Right hindlimb (tissue), 1 donor: ENCODE data around the gene SEPTIN12.
"Not testable (repeated sequence)": the region's sequence is repeated elsewhere in the genome, so short reads cannot be mapped to it uniquely, and the experiment has no call there.

Source experiments
- DNase-seq: peaks from one replicate; pipeline ENCODE4 v3.0.0-alpha.2; 2018

The SEPTIN12 gene

GRCh38 chr16:4802659-4803287 is 14.6 kb upstream of the SEPTIN12 start:
- peak; percentile 94 for DNase-seq

- DNase-seq = no peak
These were observed 14.0 kb upstream of the SEPTIN12 start, which contains the start of gene ROGDI for GRCh38 chr16:4801962-4802658. ROGDI (minus strand) TSS chr16:4802633; CDS start chr16:4802571, 62 bp downstream.

DNA sequence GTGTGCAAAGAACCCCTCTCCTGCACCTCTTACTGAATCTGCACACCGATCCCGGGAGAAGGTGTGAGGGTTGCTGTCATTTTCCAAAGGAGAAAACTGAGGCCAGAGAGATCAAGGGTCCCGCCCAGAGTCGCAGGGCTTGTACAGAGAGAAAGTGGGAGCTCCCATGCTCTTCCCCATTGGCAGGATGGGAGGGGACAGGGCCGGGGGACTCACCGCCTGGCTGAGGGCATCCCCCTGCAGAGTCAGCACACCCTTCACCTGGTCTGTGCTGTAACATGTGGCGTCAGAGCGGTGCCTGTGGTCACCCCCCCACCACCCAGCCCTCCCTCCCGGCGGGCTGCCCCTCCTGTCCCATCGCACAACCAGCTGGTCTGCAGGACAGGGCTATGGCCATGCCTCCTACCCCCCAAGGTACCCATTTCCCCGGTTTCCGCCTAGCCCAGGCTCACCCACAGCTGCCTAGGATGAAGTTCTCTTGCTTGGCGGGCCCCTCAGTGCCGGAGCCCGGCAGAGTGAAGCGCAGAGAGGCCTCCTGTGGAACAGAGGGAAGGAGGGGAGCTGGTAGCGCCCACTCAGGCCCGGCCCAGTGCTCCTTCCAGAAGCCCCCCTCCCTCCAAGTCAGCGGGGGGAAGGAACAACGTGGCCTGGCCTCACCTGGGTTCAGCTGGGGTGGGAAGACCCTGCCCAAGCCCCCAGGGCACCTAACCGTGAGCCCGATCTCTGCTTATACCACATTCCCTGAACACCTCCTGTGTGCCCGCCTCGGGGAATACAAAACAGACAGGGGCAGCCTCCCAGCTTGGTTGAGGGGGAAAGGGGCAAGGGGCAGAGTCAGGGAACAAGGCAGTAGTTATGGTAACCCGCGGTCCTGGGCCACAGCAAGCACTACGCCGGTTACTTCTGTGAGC is 13.2 kb upstream of the SEPTIN12 start:
- no peak for DNase-seq

DNA sequence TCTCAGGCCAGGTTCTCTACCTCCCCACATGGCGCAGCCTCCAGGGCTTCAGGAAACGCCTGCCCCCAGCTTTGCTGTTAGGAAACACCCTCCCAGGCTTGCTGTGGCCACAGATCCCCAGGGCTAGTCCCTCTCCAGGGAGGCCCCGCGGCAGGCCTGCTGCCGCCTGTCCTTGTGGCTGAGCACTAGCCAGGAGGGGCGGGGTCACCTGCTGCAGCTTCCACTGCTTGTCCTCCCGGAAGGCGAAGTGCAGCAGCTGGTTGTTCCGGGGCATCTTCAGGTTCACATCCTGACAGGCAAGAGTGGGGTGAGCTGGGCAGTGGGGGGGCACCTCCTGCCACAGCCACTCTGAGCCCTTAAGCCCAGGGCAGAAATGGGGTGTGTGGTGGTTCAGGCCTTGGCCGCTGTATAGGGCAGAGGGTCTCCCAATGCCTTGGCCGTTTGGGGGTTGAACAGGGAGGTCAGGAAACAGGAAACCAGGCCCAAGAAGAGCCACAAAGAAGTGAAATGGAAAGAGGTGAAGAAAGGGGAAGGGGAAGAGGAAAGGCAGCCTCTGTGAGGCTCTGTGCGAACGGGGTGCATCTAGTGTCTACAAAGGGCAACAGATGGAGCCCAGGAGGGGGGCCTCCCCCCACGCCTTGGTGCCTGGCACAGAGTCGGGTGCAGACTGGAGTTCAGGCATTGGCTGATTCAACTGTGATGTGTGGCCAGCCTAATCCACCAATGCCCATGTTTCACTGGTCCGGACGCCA is 12.3 kb upstream of the SEPTIN12 start:
- no peak for DNase-seq

DNA sequence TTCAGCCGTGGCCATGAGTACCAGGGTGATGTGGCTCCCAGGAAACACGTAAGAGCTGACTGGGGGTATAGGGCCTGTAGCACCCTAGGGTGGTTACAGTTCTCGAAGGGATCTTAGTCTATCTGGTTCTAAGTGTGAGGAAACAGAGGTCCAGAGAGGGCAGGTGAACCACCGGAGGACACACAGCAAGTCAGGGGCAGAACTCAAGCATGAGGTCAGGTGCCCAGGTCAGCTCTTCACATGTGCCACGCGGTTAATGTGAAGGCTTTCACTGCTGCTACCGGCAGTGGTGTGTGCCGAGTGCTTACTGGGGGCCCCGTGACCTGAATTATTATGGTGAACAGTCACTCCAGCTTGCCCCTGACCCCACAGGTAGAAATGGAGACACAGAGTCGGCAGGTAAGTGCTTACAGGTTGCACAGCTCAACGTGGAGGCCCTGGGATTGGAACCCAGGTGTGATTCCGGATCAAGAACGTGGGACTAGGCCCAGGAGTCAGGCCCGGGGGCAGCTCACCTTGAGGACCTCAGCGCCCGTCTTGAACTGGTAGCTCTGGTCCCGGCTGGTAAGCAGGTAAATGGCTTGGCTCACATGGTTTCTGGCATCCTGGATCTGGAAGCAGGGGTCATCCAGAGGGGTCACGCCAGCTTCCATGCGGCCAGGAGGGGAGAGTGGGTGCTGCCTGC is 11.2 kb upstream of the SEPTIN12 start:
- DNase-seq = no peak

GRCh38 chr16:4798456-4798855 is 10.3 kb upstream of the SEPTIN12 start:
- DNase-seq = no peak

- no peak for DNase-seq
These were observed 9.7 kb upstream of the SEPTIN12 start for GRCh38 chr16:4797805-4798252.

- DNase-seq = no peak
These were observed 9.0 kb upstream of the SEPTIN12 start for GRCh38 chr16:4796982-4797804.

- no peak for DNase-seq
These were observed 7.9 kb upstream of the SEPTIN12 start for GRCh38 chr16:4795828-4796572.

- no peak for DNase-seq
These were observed 7.2 kb upstream of the SEPTIN12 start, which contains the start of gene SMIM22 for GRCh38 chr16:4795181-4795827. SMIM22 (plus strand) TSS chr16:4795369; CDS start chr16:4795735, 366 bp downstream.

GRCh38 chr16:4792951-4793513 is 4.9 kb upstream of the SEPTIN12 start:
- DNase-seq = no peak

- DNase-seq = no peak
These were observed 2.7 kb upstream of the SEPTIN12 start for GRCh38 chr16:4790871-4791270.

- no peak for DNase-seq
These were observed 2.1 kb upstream of the SEPTIN12 start for GRCh38 chr16:4790261-4790660.

DNA sequence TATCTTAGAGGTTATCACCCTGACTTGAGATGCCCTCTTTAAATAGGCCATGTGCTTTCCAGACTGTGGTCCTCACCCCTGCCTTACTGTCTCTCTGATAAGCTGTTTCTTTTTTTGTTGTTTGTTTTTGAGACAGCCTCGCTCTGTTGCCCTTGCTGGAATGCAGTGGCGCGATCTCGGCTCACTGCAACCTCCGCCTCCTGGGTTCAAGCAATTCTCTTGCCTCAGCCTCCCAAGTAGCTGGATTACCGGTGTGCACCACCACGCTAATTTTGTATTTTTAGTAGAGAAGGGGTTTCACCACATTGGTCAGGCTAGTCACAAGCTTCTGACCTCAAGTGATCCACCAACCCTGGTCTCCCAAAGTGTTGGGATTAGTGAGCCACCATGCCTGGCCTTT is 765 bp upstream of the SEPTIN12 start:
- no peak for DNase-seq

GRCh38 chr16:4788489-4788889 is 344 bp upstream of the SEPTIN12 start:
- no peak for DNase-seq

GRCh38 chr16:4787068-4787467 is 1.1 kb downstream of the SEPTIN12 start:
- DNase-seq = no peak

GRCh38 chr16:4785758-4786433 is 2.2 kb downstream of the SEPTIN12 start:
- DNase-seq = no peak

- not testable (repeated sequence) for DNase-seq
These were observed 3.6 kb downstream of the SEPTIN12 start for GRCh38 chr16:4784444-4784987.
